ENCODE data around the gene PCBP3.
"Not testable (repeated sequence)": the region's sequence is repeated elsewhere in the genome, so short reads cannot be mapped to it uniquely, and the experiment has no call there.

PCBP3 gene

DNA sequence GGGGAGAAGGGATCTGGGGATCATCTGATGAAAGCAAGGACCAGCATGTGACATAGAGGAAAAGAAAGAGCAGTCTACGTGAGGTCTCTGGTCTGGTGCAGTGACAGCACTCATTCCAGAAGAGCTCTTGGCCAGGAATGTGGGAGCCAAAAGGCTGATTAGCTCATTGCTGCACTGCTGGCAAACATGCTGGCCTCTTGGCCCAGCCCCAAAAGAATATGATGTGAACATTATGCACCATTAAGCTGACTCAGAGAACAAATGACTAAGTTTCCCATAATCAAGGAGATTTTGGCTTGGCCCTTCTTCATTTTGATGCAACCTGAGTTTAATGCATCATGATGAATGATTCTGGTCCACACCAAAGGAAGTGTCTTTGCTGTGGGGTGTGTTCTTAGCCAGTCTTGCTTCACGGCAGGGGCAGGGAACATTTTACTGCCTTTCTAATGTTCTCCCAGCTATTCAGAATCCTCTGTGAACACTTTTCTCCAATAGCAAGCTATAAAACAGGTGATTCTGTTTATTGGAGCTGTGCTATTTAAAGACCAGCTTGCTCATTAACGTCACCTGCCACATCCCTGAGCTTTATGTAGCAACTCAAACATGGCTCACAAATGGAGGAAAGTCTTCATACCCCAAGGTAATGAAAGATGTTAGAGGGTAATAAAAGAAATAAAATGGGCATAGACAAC is 55.1 kb downstream of the PCBP3 start:
- DNase-seq = peak; percentile 97

DNA sequence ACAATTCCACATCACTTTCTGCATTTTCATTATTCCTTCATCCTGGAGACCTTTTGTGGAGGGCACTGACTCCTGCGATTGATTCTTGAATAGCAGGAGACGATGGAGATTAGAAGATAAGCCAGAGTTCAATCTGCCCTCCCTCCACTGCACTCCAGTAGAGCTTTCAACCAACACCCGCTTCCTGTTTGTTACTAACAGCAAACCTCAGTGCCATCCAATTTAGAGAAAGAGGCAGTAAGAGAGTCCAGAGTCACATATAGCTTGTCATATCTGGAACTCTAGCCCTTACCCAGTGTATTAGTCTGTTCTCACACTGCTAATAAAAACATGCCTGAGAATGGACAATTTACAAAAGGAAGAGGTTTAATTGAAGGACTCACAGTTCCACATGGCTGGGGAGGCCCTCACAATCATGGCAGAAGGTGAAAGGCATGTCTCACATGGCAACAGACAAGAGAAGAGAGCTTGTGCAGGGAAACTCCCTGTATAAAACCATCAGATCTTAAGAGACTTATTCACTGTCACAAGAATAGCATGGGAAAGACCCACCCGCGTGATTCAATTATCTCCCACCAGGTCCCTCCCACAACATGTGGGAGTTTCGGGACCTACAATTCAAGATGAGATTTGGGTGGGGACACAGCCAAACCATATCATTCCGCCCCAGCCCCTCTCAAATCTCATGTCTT is 55.9 kb downstream of the PCBP3 start:
- DNase-seq = no peak

DNA sequence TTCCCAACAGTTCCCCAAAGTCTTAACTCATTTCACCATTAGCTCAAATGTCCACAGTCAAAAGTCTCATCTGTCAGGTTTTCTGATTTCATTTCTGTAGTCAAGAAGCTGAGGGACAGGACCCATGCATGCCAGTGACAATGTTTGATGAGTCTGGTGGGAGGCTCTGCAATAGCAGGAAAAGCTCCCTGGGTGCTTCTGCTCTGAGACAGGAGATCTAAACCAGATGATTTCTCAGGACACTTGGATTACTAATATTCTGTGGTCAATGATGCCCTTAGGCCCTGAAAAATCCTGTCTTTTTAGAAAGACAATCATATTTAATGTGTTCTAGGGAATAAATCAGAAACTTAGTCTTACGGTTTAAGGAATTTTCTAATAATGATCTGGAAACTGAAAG is 56.4 kb downstream of the PCBP3 start:
- no peak for DNase-seq

DNA sequence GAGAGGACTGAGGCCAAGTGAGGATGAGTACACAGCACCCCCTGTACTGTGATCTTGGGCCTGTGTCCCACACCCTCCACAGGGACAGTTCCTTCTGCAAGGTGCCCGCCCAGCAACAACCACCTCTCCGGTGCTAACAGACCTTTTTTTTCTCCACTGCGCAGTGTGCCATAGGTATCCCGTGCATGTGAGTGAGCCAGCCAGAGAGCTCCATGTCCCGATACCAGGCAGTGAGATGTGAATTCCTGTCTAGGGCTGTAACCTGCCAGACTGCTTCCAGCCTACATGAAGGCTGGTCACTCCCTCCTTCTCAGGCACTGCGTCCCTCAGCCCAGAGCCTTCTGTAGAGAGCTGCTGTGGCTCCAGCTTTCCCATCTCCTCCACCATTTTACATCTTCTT is 56.9 kb downstream of the PCBP3 start:
- no peak for DNase-seq

DNA sequence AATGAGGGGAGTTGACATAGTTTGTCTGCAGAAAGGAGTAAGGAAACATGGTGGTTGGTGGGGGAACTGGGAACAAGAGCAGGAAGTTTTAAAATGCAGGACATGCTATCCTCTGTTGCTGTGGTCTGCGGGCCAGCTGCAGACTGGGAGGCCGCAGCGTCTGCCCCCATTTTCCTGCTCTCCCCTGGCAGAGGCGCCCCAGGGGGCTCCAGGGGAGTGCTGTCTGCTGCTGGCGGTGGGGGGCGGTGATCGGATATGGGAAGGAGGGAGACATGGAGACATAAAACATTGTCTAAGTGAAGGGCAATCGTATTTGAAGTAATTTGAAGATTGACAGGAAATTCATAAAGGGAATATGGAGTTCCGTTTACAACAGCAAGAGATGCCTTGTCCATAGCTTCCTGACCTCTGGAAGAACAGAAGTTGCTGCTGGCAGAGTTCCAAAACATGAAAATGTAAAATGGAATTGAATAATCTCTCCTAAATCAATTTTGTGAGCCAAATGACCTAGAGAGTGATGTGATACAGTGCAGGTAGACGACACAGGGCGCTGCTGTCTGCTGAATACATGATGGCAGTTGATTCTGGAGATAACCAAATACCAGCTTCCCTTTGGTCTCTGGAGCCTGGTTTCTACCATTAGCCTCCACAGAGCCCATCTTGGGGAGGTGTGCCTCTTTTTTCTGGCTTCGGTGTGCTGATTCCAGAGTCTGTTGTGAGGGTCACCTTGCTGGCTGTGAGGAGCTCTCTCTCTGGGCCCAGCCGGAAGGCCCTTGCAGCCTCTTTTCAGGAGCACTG is 61.0 kb downstream of the PCBP3 start:
- DNase-seq = no peak

DNA sequence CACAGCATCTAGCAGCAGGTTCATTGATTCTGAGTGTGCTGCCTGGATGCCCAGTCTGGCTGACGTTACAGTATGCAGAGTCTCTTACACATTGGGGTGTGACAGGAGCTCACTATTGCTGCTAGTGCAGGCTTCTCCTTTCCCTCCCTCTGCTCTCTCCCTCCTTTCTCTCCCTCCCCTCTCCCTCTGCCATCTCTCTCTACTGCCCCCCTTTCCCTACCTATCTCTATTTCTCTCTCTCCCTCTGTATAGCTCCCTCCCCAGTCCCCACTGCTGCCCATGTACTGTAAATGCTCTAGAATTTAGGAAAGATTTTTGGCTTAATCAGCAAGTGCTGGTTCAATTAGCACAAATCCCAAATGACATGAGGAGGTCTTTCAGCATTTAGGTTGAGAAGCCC is 62.8 kb downstream of the PCBP3 start:
- no peak for DNase-seq

DNA sequence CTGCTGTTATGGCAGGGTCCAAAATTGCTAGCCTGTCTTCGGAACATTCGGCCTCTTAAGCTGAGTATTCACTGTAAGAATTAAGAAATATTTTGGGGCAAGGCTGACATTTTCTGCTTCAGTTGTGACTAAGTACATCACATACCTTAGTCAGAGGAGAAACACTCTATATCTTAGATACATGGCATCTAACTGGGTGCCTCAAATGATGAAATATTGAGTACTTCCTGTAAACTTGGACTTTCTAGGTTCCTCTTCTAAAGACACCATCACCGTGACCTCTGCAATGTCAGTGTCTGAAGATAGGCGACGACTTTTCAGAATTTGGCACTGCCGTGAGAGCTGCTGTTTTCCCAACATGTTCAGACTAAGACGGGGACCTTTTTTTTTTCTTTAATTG is 65.6 kb downstream of the PCBP3 start:
- DNase-seq = no peak

DNA sequence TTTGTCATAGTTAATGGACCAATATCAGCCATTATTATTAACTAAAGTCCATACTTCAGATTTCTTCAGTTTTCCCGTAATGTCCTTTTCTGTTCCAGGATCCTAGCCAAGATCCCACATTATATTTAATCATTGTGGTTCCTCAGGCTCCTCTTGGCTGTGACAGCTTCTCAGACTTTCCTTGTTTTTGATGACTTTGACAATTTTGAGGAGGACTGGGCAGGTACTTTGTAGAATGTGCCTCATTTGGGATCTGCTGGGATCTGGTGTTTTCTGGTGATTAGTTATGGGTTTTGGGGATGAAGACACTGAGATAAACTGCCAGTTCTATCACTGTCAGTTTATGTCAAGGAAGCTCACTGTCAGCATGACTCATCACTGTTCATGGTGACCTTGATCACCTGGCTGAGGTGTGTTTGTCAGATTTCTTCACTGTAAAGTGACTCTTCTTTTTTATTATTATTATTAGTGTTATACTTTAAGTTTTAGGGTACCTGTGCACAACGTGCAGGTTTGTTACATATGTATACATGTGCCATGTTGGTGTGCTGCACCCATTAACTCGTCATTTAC is 66.3 kb downstream of the PCBP3 start:
- no peak for DNase-seq

DNA sequence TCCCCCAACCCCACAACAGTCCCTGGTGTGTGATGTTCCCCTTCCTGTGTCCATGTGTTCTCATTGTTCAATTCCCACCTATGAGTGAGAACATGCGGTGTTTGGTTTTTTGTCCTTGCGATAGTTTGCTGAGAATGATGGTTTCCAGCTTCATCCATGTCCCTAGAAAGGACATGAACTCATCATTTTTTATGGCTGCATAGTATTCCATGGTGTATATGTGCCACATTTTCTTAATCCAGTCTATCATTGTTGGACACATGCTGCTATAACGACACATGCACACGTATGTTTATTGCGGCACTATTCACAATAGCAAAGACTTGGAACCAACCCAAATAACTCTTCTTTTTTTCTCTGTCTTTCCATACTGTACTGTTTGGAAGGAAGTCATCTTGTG is 66.8 kb downstream of the PCBP3 start:
- not testable (repeated sequence) for DNase-seq

DNA sequence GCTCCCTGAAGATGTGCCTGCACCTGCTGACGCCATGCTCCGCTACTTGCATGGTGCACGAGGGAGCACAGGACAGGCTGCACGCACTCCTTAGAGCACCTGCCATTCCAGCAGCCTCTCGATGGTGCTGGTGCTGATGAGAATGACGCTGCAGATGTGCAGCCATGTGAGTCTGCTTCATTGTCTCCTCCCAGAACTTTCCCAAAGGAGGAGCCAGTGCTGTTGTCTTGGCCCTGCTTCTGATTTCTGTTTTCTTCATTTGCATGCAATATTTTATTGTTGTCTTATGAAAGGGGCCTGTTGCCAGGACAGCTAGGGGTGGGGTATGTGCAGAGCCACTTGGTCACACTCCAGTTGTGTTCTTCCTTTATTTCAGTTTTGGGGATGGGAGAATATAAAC is 70.1 kb downstream of the PCBP3 start:
- no peak for DNase-seq

DNA sequence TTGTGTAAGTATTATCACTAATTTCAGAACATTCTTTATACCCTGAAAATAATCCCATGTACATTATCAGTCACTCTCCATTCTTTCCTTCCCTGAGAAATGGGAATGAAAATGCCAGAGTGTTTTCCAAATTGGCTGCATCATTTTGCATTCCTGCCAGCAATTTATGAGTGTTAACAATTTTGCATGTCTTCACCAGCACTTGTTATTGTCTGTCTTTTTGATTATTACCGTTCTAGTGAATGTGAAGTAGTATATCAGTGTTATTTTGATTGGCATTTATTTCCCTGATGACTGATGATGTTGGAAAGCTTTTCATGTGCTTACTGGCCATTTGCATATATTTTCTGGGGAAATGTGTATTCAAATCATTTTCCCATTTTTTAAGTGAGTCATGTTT is 71.9 kb downstream of the PCBP3 start:
- DNase-seq = no peak

DNA sequence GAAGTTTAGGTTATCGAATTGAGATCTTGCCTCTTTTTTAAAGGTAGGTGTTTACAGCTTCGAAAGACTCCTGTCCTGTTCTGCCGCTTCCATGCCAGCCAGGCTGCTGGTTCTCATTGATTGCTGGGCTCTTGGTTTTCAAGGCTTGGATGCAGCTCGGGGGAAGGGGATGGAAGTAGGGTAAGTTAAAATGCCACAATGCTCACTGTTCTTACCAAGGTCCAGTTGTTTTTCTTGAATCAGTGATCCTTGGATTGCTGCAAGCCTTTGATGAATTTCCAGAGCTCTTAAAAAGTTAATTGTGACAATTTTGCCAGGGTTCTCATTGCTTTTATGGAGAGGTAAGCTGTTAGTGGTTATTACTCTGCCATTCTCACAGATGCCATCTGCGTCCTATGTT is 74.9 kb downstream of the PCBP3 start:
- DNase-seq = no peak

DNA sequence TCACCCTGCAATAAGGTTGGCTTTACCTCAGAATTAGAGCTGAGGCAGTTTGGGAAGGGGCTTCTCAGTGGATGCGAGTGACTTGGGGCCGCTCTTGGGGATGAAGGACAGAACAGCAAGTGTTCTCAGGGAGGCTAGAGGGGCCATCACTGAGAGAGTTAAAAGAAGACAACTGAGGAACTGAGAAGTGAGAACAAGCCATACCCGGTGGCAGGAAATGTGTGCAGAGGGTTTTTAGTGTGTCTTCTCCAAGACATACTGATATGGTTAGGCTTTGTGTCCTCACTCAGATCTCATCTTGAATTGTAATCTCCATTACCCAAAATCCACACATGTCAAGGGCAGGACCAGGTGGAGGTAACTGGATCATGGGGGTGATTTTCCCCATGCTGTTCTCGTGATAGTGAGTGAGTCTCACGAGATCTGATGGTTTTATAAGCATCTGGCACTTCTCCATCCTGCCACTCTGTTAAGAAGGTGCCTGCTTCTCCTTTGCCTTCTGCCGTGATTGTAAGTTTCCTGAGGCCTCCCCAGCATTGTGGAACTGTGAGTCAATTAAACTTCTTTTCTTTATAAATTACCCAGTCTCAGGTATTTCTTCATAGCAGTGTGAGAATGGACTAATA is 75.8 kb downstream of the PCBP3 start:
- DNase-seq = no peak

DNA sequence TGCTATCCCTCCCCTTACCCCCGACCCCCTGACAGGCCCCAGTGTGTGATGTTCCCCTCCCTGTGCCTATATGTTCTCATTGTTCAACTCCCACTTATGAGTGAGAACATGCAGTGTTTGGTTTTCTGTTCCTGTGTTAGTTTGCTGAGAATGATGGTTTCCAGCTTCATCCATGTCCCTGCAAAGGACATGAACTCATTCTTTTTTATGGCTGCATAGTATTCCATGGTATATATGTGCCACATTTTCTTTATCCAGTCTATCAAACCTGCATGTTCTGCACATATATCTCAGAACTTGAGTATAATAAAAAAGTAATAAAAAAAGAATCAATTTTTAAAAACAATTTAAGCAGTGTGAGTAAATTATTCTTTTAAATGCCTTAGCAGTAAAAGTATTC is 76.7 kb downstream of the PCBP3 start:
- DNase-seq = not testable (repeated sequence)

DNA sequence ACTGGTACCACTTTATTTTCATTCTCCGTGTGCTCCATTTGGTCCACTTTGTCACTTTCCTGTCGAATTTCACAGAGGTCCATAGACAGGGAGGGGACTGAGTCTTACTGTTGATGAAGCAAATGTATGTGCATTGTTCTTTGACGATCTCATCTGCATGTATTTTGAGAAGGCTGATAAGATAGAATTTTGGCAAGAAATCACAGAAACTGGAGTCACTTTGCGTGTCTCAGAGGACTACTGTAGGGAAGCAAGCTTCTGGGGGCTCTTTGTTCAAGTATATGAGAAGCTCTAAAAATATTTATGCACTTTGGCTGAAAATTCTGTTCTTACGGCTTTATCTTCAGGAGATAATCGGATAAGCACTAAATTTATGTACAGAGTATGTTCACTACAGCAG is 78.1 kb downstream of the PCBP3 start:
- peak; percentile 15 for DNase-seq

DNA sequence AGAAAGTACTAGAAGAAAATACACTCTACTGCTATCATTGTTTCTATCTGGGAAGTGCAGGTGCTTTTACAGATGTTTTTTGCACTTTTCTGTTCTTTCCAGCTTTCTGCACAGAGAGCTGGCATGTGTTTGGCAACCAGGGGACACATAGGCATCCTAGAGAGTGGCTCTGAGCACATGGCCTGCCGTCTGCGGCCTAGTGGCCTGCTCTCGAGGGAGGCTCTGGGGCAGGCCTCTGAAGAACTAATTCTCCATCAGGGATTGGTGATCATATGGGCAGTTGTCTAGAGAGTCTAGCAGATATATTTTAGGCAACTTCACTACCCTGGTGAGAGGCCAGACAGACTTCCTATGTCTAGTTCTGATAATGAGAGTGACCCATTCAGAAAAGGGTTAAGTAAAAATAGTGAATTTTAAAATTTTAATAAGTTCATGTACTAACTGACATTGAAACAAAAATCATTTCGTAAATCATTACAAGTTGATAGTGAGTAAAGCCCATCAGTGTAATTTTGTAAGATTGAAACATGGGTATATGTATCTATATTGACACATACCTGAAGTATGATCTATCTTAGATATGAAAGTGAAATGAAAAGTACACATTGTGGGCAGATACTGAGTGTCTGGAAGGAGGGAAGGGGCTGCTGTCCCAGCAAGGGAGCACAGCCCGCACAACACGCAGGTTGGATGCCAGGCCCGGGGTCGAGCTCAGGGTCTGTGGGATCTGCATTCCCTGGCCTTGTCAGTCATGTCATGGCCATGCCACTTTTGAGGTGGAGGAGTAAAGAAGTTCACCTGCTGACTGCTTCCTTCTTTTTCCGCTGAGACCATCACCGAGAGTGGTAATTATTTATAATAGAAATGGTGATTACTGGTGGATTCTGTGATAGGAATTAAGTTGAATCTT is 79.8 kb downstream of the PCBP3 start:
- no peak for DNase-seq

DNA sequence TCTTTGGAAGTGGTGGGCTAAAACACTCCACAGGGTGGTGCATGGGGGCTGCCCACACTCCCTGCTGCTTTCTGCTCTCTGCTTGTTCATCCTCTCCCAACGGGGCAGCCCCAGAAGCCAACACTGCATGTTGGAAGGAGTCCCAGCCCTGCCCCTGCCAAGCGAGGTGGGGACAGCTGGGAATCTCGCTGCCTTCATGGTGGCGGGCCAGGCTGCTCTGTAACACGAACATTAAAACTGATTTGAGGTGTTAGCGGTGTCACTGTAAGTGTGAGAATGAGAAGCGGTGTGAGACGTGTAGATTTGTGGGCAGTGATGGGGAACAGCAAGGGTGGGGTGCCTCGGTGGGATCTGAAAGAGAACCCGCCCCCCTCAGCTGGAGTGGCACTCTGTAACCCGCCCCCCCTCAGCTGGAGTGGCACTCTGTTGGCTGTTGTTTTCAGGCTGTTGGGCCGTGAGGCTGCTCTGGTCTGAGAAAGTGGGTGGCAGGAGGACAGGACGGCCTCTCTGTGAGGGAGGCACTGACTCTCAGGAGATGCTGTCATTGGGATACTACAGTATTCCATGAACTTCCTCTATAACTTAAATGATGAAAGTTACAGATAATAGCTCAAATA is 80.9 kb downstream of the PCBP3 start:
- DNase-seq = no peak

DNA sequence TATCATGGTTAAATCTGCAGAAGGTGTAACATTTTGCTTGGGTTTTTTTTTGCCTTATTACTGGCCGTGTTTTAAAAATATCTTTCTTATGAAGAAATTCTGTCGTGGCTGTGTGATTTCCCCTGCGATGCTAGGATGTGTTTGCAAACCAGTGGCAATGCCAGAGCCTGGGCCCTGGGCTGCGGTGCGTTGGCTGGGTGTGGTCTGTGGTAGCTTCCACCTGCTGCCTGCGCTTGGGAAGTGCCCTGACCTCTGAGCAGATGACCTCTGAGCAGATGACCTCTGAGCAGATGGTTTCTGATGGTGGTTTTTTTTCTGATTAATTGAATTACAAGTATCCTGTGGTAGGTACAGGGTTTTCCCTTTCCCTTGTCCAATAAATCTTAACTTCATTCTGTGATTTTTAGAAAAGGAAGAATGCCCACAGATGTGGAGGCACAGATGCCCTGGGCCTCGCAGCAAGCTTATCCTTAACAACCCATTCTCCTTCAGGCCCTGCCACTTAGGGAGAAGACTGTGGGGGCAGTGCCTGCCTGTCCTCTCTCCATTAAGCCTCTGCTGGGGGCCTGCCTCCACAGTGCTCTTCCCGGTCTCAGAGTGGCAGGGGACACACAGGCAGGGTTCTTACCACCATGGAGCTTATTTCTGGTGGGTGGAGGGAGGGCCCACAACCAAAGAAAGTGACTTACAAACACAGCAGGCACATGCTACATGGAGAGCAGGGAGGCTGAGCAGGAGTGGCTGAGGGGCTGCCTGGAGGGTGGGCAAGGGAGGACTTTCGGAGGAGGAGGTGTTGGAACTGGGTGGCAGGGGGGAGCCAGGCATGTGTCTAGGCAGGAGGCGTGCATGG is 81.7 kb downstream of the PCBP3 start:
- DNase-seq = no peak

DNA sequence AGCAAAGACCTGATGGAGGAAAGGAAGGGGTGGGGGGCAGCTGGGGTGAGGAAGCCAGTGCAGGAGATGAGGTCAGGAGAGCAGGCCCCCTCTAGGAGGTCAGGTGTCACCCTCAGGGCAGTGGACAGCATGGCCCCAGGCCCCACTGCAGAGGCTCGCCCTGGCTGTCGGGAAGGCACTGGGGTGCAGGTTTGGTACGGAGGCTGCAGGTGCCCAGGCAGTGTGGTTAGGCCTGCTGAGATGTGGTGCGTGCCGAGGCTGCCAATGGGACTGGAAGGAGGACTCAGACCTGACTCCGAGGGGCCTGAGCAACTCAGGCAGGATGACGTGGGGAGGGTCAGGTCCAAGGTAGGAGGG is 82.3 kb downstream of the PCBP3 start:
- no peak for DNase-seq

DNA sequence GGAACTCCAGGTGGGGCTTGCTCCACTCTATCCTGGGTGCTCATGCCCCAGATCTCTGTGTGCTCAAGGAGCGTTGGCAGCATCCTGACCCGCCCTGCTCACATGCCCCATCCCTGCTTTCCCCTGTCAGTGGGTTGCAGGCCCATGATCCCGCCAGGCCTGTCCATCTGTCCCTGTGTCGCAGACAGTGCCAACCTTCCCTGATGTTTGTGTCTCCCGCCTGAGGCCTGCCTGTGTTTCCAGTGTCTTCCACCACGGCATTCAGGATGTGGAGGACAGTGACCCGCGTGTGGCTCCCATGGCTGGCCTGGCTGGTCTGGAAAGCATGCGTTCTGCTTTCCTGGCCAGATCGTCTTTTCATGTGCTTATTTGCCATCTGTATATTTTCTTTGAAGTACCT is 82.9 kb downstream of the PCBP3 start:
- no peak for DNase-seq

DNA sequence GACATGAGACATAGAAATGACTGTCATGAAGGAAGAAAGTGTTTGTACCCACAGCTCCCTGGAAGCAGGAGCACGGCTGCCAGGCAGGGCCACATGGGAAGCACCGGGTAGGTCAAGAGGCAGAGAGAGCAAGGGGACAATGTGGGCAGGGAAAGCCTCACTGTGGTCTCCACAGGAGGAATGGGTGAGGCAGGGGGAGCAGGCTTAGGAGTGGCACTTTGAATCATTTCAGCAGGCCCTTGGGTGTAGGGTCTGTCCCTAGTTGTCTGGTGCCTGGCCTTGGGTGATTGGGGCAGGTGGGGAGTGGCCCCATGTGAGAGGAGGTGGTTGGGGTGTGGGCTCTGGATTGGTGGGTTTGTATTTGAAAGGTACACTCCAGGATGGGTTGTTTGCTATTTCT is 83.9 kb downstream of the PCBP3 start:
- no peak for DNase-seq

Data from fibroblast of skin of right quadriceps (primary cell).